ES-I3 (cell line): ENCODE results near the gene ARL14.

Experiments
- H3K36me3 ChIP-seq: 2 replicates; pipeline ENCODE4 v1.6.1; 2013; ENCODE audit warnings: mild to moderate bottlenecking, low read length, control low read depth, moderate library complexity; ENCODE audit not compliant: insufficient read depth
- H3K4me1 ChIP-seq: 2 replicates; pipeline ENCODE4 v1.6.1; 2013; ENCODE audit warnings: mild to moderate bottlenecking, control low read depth, low read length; ENCODE audit not compliant: insufficient read depth
- H3K9ac ChIP-seq: 2 replicates; pipeline ENCODE4 v1.6.1; 2013; ENCODE audit warnings: low read depth, mild to moderate bottlenecking, low read length, moderate library complexity
- H3K9me3 ChIP-seq: 2 replicates; pipeline ENCODE4 v1.6.1; 2013; ENCODE audit warnings: mild to moderate bottlenecking, low read length, moderate library complexity; ENCODE audit not compliant: control insufficient read depth, insufficient read depth

Gene ARL14

DNA sequence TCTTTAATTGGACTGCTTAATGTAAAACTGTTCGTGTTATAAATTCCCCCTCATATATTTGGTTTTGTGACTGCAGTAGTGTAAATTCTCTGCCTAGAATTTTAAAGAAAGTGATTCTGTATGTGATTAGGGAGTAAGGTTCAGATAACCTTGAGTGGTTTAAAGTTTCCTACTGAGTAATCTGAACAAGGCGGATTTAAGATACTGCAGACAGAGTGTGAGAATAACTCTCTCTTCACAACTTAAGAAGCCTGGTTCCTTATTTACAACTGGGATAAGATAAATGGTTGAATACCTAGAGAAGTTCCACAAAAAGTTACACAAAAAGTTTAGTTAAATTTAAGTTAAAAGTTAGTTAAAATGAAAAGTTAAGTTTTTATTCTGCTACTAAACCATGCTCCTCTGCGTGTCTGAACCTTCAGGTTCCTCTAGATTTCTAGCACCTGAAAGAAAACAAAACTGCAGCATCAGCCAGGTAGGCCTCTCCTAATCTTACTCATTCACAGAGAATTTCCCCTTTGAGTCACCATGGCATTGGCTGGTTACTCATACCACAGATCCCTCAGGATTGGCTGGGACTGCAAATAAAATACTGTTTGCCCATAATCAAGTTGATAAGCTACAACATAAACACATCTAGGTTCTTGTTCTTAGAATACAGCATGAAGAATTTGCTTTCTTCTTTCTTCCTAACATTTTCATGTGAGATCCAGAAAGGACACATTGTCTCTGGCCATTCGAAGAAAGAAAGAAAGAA is at the start of gene ARL14:
Gene ARL14 (plus strand): TSS at position 614 of the 757 bp plus-strand sequence. CDS start 187 bp downstream, outside the sequence.
- Histone ChIP-seq H3K9me3 (no peaks in the 10 kb centered on the region), H3K9ac (no peak within 1 kb of the TSS), H3K4me1 (peaks cover 23% of the 10 kb centered on the region), H3K36me3 (no peaks in the 10 kb centered on the region)

DNA sequence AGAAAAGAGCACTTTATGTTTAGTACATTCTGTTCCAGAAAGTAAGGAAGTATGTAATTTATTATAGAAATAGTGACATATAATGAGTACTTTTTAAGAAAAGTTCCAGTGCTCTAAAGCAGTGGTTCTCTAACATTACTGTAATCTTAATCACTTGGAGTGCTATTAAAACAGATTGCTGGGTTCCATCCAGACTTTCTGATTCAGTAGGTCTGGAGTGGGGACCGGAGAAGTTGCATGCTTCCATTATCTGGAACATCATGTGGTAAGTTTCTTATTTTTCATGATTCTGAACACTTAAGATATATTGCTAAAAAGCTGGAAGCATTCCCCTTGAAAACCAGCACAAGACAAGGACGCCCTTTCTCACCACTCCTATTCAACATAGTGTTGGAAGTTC is 47.5 kb upstream of the ARL14 start:
- Histone ChIP-seq H3K9me3 (no peaks in the 10 kb centered on the region), H3K4me1 (no peaks in the 10 kb centered on the region), H3K36me3 (no peaks in the 10 kb centered on the region), H3K9ac (no peak overlapping the region)

DNA sequence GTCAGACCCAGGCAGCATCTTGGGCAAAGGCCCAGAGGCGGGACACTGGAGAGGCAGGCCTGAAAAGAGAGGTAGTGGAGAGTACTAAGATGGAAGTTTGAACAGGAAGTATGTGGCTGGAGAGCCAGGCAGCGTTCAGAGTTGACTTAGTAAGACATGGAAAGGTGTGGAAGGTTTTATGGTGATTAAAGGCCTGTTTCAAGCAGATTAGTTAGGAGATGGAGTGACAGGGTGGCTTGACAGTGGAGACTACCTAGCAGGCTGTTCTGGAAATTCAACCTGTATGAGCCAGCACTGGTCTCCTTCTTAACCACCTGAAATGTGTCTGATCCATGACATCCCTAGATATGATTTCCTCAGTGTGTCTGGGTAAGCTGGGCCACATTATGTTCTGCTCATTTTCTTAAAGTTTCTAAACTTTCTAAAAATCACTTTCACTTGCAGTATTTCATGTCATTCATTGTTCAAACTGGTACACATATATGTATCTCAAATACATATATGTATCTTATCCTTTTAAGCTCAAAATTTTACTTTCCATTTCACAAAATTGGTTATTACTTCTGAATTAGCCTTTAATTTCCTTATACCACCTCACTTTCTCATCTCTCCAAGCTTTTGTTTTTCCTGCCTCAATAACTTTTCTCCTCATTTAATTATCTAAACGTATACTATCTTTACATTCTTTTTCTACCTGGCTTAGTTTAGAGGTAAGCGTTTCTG is 43.4 kb upstream of the ARL14 start:
- H3K9me3 ChIP-seq = no peaks in the 10 kb centered on the region; the same call in 1 of the 2 replicates
- no peaks in the 10 kb centered on the region for H3K36me3 ChIP-seq

DNA sequence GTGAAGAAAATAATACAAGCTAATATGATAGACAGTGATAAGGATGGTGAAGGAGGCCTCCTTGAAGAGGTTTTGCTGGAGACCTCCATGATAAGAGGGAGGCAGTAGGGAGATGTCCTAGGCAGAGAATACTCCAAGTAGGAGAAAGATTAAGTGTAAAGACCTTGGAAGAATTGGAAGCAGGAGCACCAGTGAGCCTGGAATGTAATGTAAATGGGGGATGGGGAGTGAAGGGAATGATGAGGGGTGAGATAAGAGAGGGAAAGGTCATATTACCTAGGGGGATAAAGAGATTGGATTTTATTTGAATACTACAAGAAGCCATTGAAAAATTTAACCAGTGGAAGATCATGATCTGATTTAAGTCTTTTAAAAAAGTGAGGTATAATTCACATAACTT is 41.7 kb upstream of the ARL14 start:
- no peaks in the 10 kb centered on the region for H3K36me3 ChIP-seq
- H3K9me3 ChIP-seq = no peaks in the 10 kb centered on the region; the same call in 1 of the 2 replicates
- no peak overlapping the region for H3K9ac ChIP-seq
- no peaks in the 10 kb centered on the region for H3K4me1 ChIP-seq

More for the DNA sequence above, 43.4 kb upstream of the ARL14 start:
- H3K9ac ChIP-seq = no peak overlapping the region
- no peaks in the 10 kb centered on the region for H3K4me1 ChIP-seq

DNA sequence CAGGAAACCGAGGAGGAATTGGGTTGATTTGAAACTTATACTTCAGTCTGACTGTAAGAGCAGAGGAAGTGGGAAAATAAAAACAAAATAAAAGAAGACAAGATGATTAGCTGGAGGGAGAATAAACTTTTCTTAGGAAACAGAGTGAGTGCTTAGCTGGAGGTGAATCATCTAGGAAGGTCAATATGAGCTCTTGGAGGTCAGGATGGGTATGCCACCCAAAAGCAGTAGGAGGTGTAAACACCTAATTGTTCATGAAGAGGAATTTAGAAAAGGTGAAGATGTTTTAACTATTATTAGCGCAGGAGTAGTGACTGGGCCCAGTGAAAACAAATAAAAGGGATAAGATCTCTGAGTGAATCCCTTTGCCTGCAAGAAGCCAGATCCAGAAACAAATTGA is 39.9 kb upstream of the ARL14 start:
- Histone ChIP-seq H3K36me3 (no peaks in the 10 kb centered on the region), H3K4me1 (0 out of 2 replicates have a peak, but pooled peaks cover 4% of the 10 kb centered on the region), H3K9ac (no peak overlapping the region), H3K9me3 (no peaks in the 10 kb centered on the region; the same call in 1 of the 2 replicates)

DNA sequence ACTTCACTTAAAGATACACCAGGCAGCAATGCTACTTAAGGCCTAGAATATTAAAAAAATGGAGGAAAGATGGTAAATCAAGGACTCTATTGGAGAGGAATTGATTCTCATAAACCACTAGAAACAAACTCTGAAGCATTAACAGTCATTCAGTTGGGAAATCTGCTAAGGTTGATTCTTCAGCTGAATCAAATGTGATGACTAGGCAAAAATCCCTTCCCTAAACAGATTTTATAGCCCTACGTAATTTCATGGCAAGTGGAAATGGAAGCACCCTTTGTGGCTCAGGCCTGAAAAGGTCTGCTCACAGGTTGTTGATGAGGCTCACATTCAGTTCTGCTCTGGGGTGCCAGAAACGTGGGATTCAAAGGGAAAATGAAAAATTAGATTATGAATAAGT is 38.8 kb upstream of the ARL14 start:
- Histone ChIP-seq H3K9me3 (no peaks in the 10 kb centered on the region; the same call in 1 of the 2 replicates), H3K4me1 (0 out of 2 replicates have a peak, but pooled peaks cover 6% of the 10 kb centered on the region), H3K9ac (no peak overlapping the region), H3K36me3 (no peaks in the 10 kb centered on the region)

DNA sequence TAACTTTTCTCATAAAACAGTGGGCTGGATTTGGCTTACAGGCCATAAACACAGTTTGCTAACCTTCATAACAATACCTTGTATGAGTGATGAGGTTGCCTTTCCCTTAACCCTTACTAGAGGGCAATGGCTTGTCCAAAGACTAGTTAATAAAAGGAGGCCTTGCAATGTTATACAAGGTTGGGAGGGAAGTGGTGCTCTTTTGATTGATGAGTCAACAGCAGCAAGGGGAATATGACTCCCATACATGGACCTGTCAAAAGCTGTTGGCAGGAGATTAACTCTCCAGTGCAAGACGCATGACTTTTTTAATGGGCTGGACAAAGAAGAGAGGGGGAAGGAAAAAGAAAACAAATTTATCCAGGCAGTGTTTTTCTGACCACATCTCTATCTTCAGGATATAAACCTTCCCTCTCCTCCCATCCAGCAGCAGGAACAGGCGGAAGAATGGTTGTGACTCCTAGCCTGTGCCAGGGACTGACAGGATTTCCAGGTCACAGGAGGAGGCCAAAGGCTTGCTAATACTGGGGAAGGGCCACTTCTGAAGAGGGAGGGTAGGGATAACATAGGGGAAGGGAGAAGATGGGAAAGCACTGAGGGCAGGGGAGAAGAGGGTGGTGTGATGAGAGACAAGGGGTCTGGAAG is 35.2 kb upstream of the ARL14 start:
- Histone ChIP-seq H3K4me1 (0 out of 2 replicates have a peak, but pooled peaks cover 6% of the 10 kb centered on the region), H3K36me3 (no peaks in the 10 kb centered on the region), H3K9me3 (no peaks in the 10 kb centered on the region; the same call in 1 of the 2 replicates), H3K9ac (no peak overlapping the region)

DNA sequence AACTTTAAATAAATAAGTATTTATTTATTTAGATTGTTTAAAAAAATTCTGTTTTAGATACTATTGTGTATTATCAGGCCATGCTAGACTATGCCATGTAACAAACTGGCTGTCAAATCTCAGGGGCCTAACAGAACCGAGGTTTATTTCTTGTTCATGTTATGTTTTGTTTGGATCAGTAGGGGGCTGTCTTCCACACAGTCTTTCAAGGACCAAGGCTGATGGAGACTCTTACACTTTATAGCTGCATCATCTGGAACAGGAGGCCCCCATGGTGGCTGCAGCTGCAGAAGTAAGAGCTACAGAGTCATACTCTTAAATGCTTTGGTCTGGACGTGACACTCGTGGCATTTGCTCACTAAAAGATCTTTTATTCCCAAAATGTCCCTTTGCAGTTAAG is 33.0 kb upstream of the ARL14 start:
- Histone ChIP-seq H3K9ac (no peak overlapping the region), H3K9me3 (no peaks in the 10 kb centered on the region; the same call in 1 of the 2 replicates), H3K36me3 (no peaks in the 10 kb centered on the region), H3K4me1 (0 out of 2 replicates have a peak, but pooled peaks cover 6% of the 10 kb centered on the region)

DNA sequence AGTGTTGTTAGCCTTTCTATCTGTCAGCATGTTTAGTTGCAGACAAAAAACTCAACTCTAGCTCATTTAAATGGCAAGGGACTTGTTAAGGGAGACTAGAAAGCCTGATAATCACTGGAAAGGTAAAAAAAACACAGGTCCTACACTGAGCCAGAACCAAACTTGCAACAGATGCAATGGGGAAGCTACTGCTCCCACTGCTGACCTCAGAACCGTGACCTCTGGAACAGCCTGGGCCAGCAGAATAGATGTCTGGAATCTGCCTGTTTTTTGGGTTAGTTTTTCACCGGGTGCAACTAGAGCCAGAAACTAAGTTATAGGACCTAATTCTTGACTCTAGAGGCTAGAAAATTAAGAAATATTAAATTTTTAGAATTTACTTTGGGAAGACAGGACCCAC is 32.5 kb upstream of the ARL14 start:
- 0 out of 2 replicates have a peak, but pooled peaks cover 6% of the 10 kb centered on the region for H3K4me1 ChIP-seq
- H3K9me3 ChIP-seq = no peaks in the 10 kb centered on the region; the same call in 1 of the 2 replicates
- H3K36me3 ChIP-seq = no peaks in the 10 kb centered on the region
- no peak overlapping the region for H3K9ac ChIP-seq

DNA sequence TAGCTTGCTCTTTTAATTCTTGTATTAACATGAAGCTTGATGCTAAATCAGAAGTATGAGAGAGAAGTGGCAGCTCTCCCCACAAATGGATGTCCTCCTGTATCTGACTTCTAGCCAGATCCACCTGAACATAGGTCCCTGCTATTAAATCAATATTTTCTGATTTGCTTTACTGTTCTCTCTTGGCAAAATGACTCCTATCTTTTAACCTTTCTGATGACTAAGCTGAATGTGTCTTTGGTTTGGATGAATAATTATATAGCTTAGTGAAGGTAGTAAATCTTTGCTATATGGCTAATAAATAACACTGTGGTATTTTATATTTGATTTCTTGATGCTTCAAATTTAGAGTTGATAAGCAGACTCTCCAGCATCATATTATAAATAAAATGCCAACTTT is 28.3 kb upstream of the ARL14 start:
- Histone ChIP-seq H3K9ac (no peak overlapping the region), H3K36me3 (no peaks in the 10 kb centered on the region), H3K4me1 (no peaks in the 10 kb centered on the region)

DNA sequence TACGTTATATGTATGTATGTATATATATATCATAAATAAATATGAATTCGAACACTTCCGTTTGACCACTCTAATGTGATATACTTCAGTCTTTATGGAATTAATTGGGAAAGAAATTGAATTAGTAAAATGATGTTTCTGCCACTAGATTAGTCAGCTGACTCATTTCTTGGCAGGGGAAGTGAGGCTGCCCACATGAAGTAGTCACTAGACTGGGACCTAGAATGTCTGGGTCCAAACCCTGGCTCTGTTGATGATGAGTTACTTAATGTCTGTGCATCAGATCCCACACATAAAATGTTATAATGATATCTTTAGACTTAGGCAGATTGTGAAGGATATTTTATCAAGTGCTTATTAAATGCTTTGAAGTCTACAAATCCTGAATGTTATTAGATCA is 27.4 kb upstream of the ARL14 start:
- Histone ChIP-seq H3K9me3 (no peaks in the 10 kb centered on the region; the same call in none of the 2 replicates), H3K4me1 (no peaks in the 10 kb centered on the region), H3K36me3 (no peaks in the 10 kb centered on the region), H3K9ac (no peak overlapping the region)

More for the DNA sequence above, 28.3 kb upstream of the ARL14 start:
- H3K9me3 ChIP-seq = no peaks in the 10 kb centered on the region; the same call in none of the 2 replicates

DNA sequence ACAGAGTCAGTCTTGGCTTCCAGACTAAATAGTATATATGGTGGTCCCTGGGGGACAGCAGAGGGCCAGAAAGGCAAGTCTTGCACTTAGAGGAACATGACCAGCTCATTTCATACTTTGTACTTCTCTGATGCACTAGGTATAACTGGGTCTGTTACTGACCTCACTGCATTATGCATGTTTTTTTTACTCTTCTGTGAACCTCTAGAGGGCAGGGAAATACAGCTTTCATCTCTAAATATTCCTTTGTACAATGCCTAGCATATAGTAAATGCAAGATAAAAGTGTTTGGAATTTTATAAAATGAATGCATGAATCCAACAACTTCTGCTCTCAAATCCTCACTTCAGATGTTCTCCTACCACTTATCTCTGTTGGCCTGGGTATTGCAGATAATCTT is 23.4 kb upstream of the ARL14 start:
- no peak overlapping the region for H3K9ac ChIP-seq
- no peaks in the 10 kb centered on the region for H3K4me1 ChIP-seq
- H3K9me3 ChIP-seq = no peaks in the 10 kb centered on the region; the same call in 1 of the 2 replicates
- no peaks in the 10 kb centered on the region for H3K36me3 ChIP-seq

DNA sequence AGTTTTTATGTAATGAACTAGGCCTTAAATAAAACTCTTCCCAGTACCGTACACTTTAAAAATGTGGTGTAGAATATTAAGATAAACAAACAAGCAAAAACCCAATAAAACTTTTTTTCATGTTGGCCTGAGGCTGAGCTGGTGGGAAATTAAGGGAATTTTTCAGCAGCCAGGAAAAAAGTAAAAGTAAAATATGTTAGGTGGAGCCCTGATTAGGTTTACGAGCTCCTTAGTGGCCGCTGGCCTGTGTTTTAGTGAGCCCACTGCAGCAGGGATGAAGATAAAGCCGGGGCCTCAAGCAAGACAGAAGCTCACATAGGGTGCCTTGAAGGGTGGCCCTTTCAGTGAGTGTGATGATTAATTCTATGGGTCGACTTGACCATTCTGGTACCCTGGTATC is 16.1 kb upstream of the ARL14 start:
- no peaks in the 10 kb centered on the region for H3K9me3 ChIP-seq
- H3K9ac ChIP-seq = no peak overlapping the region
- H3K4me1 ChIP-seq = peaks cover 4% of the 10 kb centered on the region; the same call in 1 of the 2 replicates
- no peaks in the 10 kb centered on the region for H3K36me3 ChIP-seq

DNA sequence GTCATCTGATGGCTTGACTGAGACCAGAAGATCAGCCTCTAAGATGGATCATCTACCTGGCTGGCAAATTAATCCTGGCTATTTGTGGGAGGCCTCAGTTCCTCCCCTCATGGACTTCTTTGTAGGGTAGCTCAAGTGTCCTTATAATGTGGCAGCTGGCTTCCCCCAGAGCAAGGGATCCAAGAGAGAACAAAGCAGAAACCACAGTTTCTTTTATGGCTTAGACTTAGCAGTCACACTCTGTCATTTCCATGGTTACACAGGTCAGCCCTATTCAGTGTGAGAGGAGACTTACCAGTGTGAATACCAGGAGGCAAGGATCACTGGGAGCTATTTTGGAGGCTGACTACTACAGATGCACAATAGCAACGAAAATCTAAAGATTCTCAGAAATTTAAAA is 15.3 kb upstream of the ARL14 start:
- no peak overlapping the region for H3K9ac ChIP-seq
- peaks cover 10% of the 10 kb centered on the region; the same call in 1 of the 2 replicates for H3K4me1 ChIP-seq
- H3K36me3 ChIP-seq = no peaks in the 10 kb centered on the region
- H3K9me3 ChIP-seq = no peaks in the 10 kb centered on the region
